PC-3 (cell line): Measurements from ENCODE around the gene LIPC. TPM values are rescaled to one million over a fixed set of nuclear protein-coding genes. Genes with fewer than 3 reads are reported as not detected.

ENCODE experiments used
- ATAC-seq: fragments of 200-7000 bp; cut with Tn5 transposase; 2 replicates; pipeline ENCODE4 v1.9.1; 2020; ENCODE audit warnings: mild to moderate bottlenecking, moderate library complexity
- BruUV-seq: library from RNA; stranded (reverse); fragments of 400-500 nt; replicated peaks from 2 replicates; lab custom pipeline; 2021; lab: Mats Ljungman, UMichigan
- CTCF ChIA-PET: fragments of 300-600 bp; sonication (Branson Sonifier 250); formaldehyde crosslinking; loops from one replicate; lab custom pipeline; 2022; ENCODE audit warnings: antibody characterized with exemption; lab: Charles Lee
- POLR2A ChIA-PET: fragments of 300-600 bp; sonication (Branson Sonifier 250); formaldehyde crosslinking; loops from one replicate; lab custom pipeline; 2022; ENCODE audit warnings: antibody characterized with exemption; ENCODE audit not compliant: unreplicated experiment; lab: Charles Lee
- DNase-seq: peaks from one replicate; pipeline ENCODE4 v3.0.0-alpha.2; 2015
- H2AFZ ChIP-seq: fragments of 300-600 bp; sonication (generic); 2 replicates; pipeline ENCODE4 v1.6.0; 2016; ENCODE audit warnings: antibody characterized with exemption, low read length
- H3F3A ChIP-seq: fragments of 300-600 bp; sonication (generic); one replicate; pipeline ENCODE4 v1.6.0; 2017; ENCODE audit warnings: antibody characterized with exemption, low read length, control low read depth, mild to moderate bottlenecking; ENCODE audit not compliant: unreplicated experiment
- H3K27ac ChIP-seq: fragments of 300-600 bp; sonication (generic); 2 replicates; pipeline ENCODE4 v1.5.1; 2016; ENCODE audit warnings: mild to moderate bottlenecking, low read length
- H3K27me3 ChIP-seq: fragments of 300-600 bp; sonication (generic); 2 replicates; pipeline ENCODE4 v1.6.1; 2016; ENCODE audit warnings: low read length, mixed read lengths
- H3K36me3 ChIP-seq: fragments of 300-600 bp; sonication (generic); 2 replicates; pipeline ENCODE4 v1.6.1; 2016; ENCODE audit warnings: low read depth, mixed run types, low read length, mixed read lengths
- H3K4me1 ChIP-seq: fragments of 300-600 bp; sonication (generic); 2 replicates; pipeline ENCODE4 v1.5.1; 2016; ENCODE audit warnings: low read length; ENCODE audit not compliant: insufficient read depth
- H3K4me2 ChIP-seq: fragments of 300-600 bp; sonication (generic); 2 replicates; pipeline ENCODE4 v1.6.0; 2016; ENCODE audit warnings: low read length
- H3K4me3 ChIP-seq: fragments of 300-600 bp; sonication (generic); 2 replicates; pipeline ENCODE4 v1.5.1; 2016; ENCODE audit warnings: mild to moderate bottlenecking, low read length, mixed read lengths
- H3K79me2 ChIP-seq: fragments of 300-600 bp; sonication (generic); 2 replicates; pipeline ENCODE4 v1.6.1; 2017; ENCODE audit warnings: low read length, mixed read lengths
- H3K9ac ChIP-seq: fragments of 300-600 bp; sonication (generic); 2 replicates; pipeline ENCODE4 v1.6.0; 2016; ENCODE audit warnings: mild to moderate bottlenecking, low read length
- H3K9me2 ChIP-seq: fragments of 300-600 bp; sonication (generic); replicated peaks from 2 replicates; pipeline ENCODE4 v1.6.1; 2016; ENCODE audit warnings: mixed run types, low read length, mixed read lengths
- H3K9me3 ChIP-seq: fragments of 300-600 bp; sonication (generic); 2 replicates; pipeline ENCODE4 v1.6.1; 2016; ENCODE audit warnings: low read length, mixed read lengths
- H4K20me1 ChIP-seq: fragments of 300-600 bp; sonication (generic); 2 replicates; pipeline ENCODE4 v1.6.1; 2016; ENCODE audit warnings: low read length, mixed read lengths
- CTCF ChIP-seq: fragments of 300-600 bp; sonication (generic); conservative IDR thresholded peaks from 2 replicates; pipeline ENCODE4 v1.5.1; 2017; ENCODE audit warnings: antibody characterized with exemption, low read depth, mild to moderate bottlenecking, low read length
- EZH2 ChIP-seq: fragments of 300-600 bp; sonication (generic); IDR thresholded peaks from one replicate; pipeline ENCODE4 v1.6.1; 2017; ENCODE audit warnings: antibody characterized with exemption, mild to moderate bottlenecking, low read length; ENCODE audit not compliant: unreplicated experiment
- EZH2phosphoT487 ChIP-seq: fragments of 300-600 bp; sonication (generic); IDR thresholded peaks from 2 replicates; pipeline ENCODE4 v1.6.1; 2018; ENCODE audit warnings: mild to moderate bottlenecking, antibody characterized with exemption, low read length, borderline replicate concordance
- intact Hi-C: fragments of 100-400 bp; cut with micrococcal nuclease; formaldehyde crosslinking; loops from 2 replicates; pipeline ENCODE4 v1.9.0; 2023
- total RNA-seq: library from RNA; depleted of rRNA; stranded (reverse); fragments of >200 nt; gene quantifications from 2 replicates; pipeline ENCODE4 v1.2.3, GENCODE V29; 2014

Gene LIPC
- total RNA-seq, 1 experiment from 2014 or later, result not detected

GRCh38 chr15:58551084-58551763 lies 119.4 kb downstream of the LIPC start:
- no TSS peak for BruUV-seq
- Histone ChIP-seq H3K27ac (peak overlapping the region; percentile 66), H3K9ac (no peak overlapping the region), H3K4me3 (no peak overlapping the region; the same call in 1 of the 2 replicates), H3K27me3 (no peaks in the 10 kb centered on the region), H4K20me1 (no peaks in the 10 kb centered on the region), H3K36me3 (no peaks in the 10 kb centered on the region), H3K4me2 (peak overlapping the region; percentile 60), H2AFZ (peak overlapping the region; percentile 68), H3K9me2 (no peaks in the 10 kb centered on the region), H3K4me1 (peaks cover 37% of the 10 kb centered on the region), H3K79me2 (no peaks in the 10 kb centered on the region), H3F3A (no peaks in the 10 kb centered on the region), H3K9me3 (no peaks in the 10 kb centered on the region)
- POLR2A ChIA-PET, result no interaction called here
- TF ChIP-seq EZH2 (no peak), EZH2phosphoT487 (no peak), CTCF (no peak)
- no peak for DNase-seq
- intact Hi-C loops, result no loop called here
- CTCF ChIA-PET, result no interaction called here
- ATAC-seq, result no peak

- Histone ChIP-seq H3K9me2 (no peaks in the 10 kb centered on the region), H3K4me1 (peaks cover 30% of the 10 kb centered on the region), H3K9ac (no peak overlapping the region), H3K27ac (peak overlapping the region; percentile 66), H3K79me2 (no peaks in the 10 kb centered on the region), H3K4me3 (no peak overlapping the region; the same call in 1 of the 2 replicates), H3K9me3 (no peaks in the 10 kb centered on the region), H3F3A (no peaks in the 10 kb centered on the region), H3K36me3 (no peaks in the 10 kb centered on the region), H2AFZ (peak overlapping the region; percentile 68), H3K27me3 (no peaks in the 10 kb centered on the region), H4K20me1 (no peaks in the 10 kb centered on the region), H3K4me2 (peak overlapping the region; percentile 60)
- ChIA-PET CTCF (no interaction called here), POLR2A (no interaction called here)
- DNase-seq, result peak; percentile 70
- BruUV-seq, result no TSS peak
- ATAC-seq, result no peak
- intact Hi-C loops, result no loop called here
- TF ChIP-seq EZH2 (no peak), CTCF (no peak), EZH2phosphoT487 (no peak)
Observed at GRCh38 chr15:58551764-58552504, 120.1 kb downstream of the LIPC start.
